K562 (cell line): ENCODE results near the gene ZNF286A. TPM values are rescaled to one million over a fixed set of nuclear protein-coding genes. Genes with fewer than 3 reads are reported as not detected.

Experiments
- ATAC-seq: fragments of 200-7000 bp; cut with Tn5 transposase; 3 replicates; pipeline ENCODE4 v1.9.1; 2020; ENCODE audit warnings: moderate library complexity
- BruUV-seq: library from RNA; stranded (reverse); fragments of 400-500 nt; replicated peaks from 2 replicates; lab custom pipeline; 2021; lab: Mats Ljungman, UMichigan
- CTCF ChIA-PET: fragments of 300-600 bp; formaldehyde crosslinking; extraction: SDS; loops from one replicate; lab custom pipeline; 2021; ENCODE audit warnings: low intra/inter-chr PET ratio; lab: Yijun Ruan, JAX
- POLR2A ChIA-PET: fragments of 300-600, 350-650 bp; sonication (Branson Sonifier 250); formaldehyde crosslinking; extraction: SDS; loops from one replicate; lab custom pipeline; 2021; ENCODE audit warnings: antibody characterized with exemption, inconsistent platforms; lab: Yijun Ruan, JAX
- DNase-seq, 4 experiments: peaks; one replicate each; pipeline versions ENCODE4 v3.0.0 to v3.0.0-alpha.2; 2011 to 2018; ENCODE audit warnings: low spot score in 3 of 4, mixed read lengths in 3 of 4; ENCODE audit errors: extremely low read depth in 1 of 4
- FAIRE-seq: peaks from 2 replicates; lab custom pipeline; 2011; peaks lifted over from hg19 to GRCh38; lab: Jason Lieb, UNC
- H2AFZ ChIP-seq: 2 replicates; pipeline ENCODE4 v1.6.0; 2011; ENCODE audit warnings: low read depth, low read length, control low read depth, inconsistent platforms
- H3K27ac ChIP-seq: fragments of 200-600 bp; 3 replicates; pipeline ENCODE4 v1.8.0; 2011; ENCODE audit warnings: low read depth, mild to moderate bottlenecking, control low read depth, inconsistent platforms, low read length, moderate library complexity, mixed read lengths; ENCODE audit errors: extremely low read depth
- H3K27me3 ChIP-seq, 2 experiments: fragments of 300-600 bp in 1 of 2; 2 replicates in 1 of 2; 3 replicates in 1 of 2; pipeline versions ENCODE4 v1.6.0 to v1.8.0; 2011; ENCODE audit warnings: inconsistent platforms in 2 of 2, low read length in 2 of 2, mild to moderate bottlenecking in 1 of 2, mixed read lengths in 1 of 2, moderate library complexity in 1 of 2; ENCODE audit not compliant: control insufficient read depth in 2 of 2, insufficient read depth in 2 of 2
- H3K36me3 ChIP-seq: fragments of 300-600 bp; 3 replicates; pipeline ENCODE4 v1.8.0; 2011; ENCODE audit warnings: mild to moderate bottlenecking, low read length, inconsistent platforms; ENCODE audit not compliant: control insufficient read depth, insufficient read depth
- H3K4me1 ChIP-seq, 2 experiments: fragments of 200-600 bp in 1 of 2; replicated peaks in 1 of 2; 2 replicates in 1 of 2; 3 replicates in 1 of 2; pipeline versions ENCODE4 v1.5.1 to v1.8.0; 2011; ENCODE audit warnings: inconsistent platforms in 2 of 2, low read length in 2 of 2, mild to moderate bottlenecking in 1 of 2, mixed read lengths in 1 of 2, moderate library complexity in 1 of 2; ENCODE audit not compliant: control insufficient read depth in 2 of 2, insufficient read depth in 2 of 2
- H3K4me2 ChIP-seq: 2 replicates; pipeline ENCODE4 v1.6.1; 2011; ENCODE audit warnings: low read length, control low read depth, inconsistent platforms, mixed read lengths; ENCODE audit not compliant: insufficient read depth
- H3K4me3 ChIP-seq: fragments of 200-600 bp; sonication (generic), shearing (Covaris generic); 2 replicates; pipeline ENCODE4 v1.5.1; 2016; ENCODE audit warnings: control low read depth, inconsistent platforms
- H3K79me2 ChIP-seq: fragments of 200-600 bp; 3 replicates; pipeline ENCODE4 v1.8.0; 2011; ENCODE audit warnings: low read length, inconsistent platforms; ENCODE audit not compliant: control insufficient read depth, insufficient read depth
- H3K9ac ChIP-seq, 2 experiments: 2 replicates each; pipeline versions ENCODE4 v1.6.0 to v1.6.1; 2011; ENCODE audit warnings: low read depth in 2 of 2, low read length in 2 of 2, control low read depth in 1 of 2, inconsistent platforms in 1 of 2, mild to moderate bottlenecking in 1 of 2, mixed read lengths in 1 of 2; ENCODE audit not compliant: insufficient read depth in 1 of 2
- H3K9me1 ChIP-seq: one replicate; pipeline ENCODE4 v1.6.0; 2011; ENCODE audit warnings: inconsistent platforms, mild to moderate bottlenecking, low read length, moderate library complexity; ENCODE audit not compliant: control insufficient read depth, insufficient read depth
- H3K9me3 ChIP-seq: replicated peaks from 2 replicates; pipeline ENCODE4 v1.5.1; 2011; ENCODE audit warnings: low read depth, low read length, inconsistent platforms; ENCODE audit not compliant: control insufficient read depth, insufficient read depth
- H4K20me1 ChIP-seq: replicated peaks from 2 replicates; pipeline ENCODE4 v1.6.1; 2011; ENCODE audit warnings: low read length, inconsistent platforms, mixed read lengths; ENCODE audit not compliant: control insufficient read depth, insufficient read depth
- E2F4 ChIP-seq: sonication (generic); formaldehyde crosslinking; IDR thresholded peaks from 2 replicates; pipeline ENCODE4 v1.8.0; 2022; ENCODE audit warnings: mild to moderate bottlenecking, low read depth, missing genetic modification reagents
- HMGN3 ChIP-seq: IDR thresholded peaks from 2 replicates; pipeline ENCODE4 v1.6.1; 2011; ENCODE audit warnings: borderline replicate concordance, low read depth, mild to moderate bottlenecking, mixed read lengths, low read length; ENCODE audit not compliant: insufficient read length; ENCODE audit errors: extremely low read depth
- KHSRP ChIP-seq: fragments of 450-650 bp; IDR thresholded peaks from 2 replicates; pipeline ENCODE4 v1.6.1; 2017
- NKRF ChIP-seq: fragments of 450-650 bp; IDR thresholded peaks from 2 replicates; pipeline ENCODE4 v1.6.1; 2016; ENCODE audit warnings: borderline replicate concordance
- PKNOX1 ChIP-seq: fragments of 450-650 bp; IDR thresholded peaks from 2 replicates; pipeline ENCODE4 v1.6.1; 2016
- POU5F1 ChIP-seq: fragments of 150-350 bp; IDR thresholded peaks from 2 replicates; pipeline ENCODE4 v1.6.1; 2014; ENCODE audit warnings: borderline replicate concordance, low read length, low read depth, mild to moderate bottlenecking; ENCODE audit not compliant: partially characterized antibody
- PTBP1 ChIP-seq: fragments of 200-400 bp; formaldehyde crosslinking; IDR thresholded peaks from 2 replicates; pipeline ENCODE4 v1.6.1; 2017; ENCODE audit warnings: low read depth, low read length
- STAT5B ChIP-seq: fragments of 250-450 bp; sonication (Bioruptor Pico); IDR thresholded peaks from 2 replicates; pipeline ENCODE4 v1.8.0; 2021; ENCODE audit warnings: mild to moderate bottlenecking, inconsistent platforms
- ZNF76 ChIP-seq: fragments of 250-450 bp; sonication (Bioruptor Pico); IDR thresholded peaks from 2 replicates; pipeline ENCODE4 v1.4.0; 2020; ENCODE audit warnings: mild to moderate bottlenecking, moderate library complexity, borderline replicate concordance
- WGBS: fragments of 100-300 bp; shearing (Covaris generic); methylation state at CpG from one replicate; pipeline ENCODE4 v1.1.6; 2016; ENCODE audit warnings: low coverage, mixed read lengths; ENCODE audit not compliant: insufficient coverage; ENCODE audit errors: missing lambda C conversion rate; 5-methylcytosine and 5-hydroxymethylcytosine counted together
- in situ Hi-C: fragments of 300-500 bp; cut with MboI; formaldehyde crosslinking; loops from 4 replicates; pipeline ENCODE4 v1.15.0; 2018; ENCODE audit warnings: inconsistent platforms, mixed read lengths
- intact Hi-C: fragments of 100-400 bp; cut with micrococcal nuclease; formaldehyde crosslinking; loops from 2 replicates; pipeline ENCODE4 v1.14.2; 2022
- polyA plus RNA-seq, 8 experiments: library from polyadenylated mRNA; depleted of rRNA in 4 of 8; stranded (reverse) in 5 of 8; unstranded in 3 of 8; fragments of >200 nt; fragmentation: Nextera tagmentation in 2 of 8; fragmentation: Illumina TruSeq in 1 of 8; extraction: Ambion mirVana in 2 of 8; extraction: Trizol in 1 of 8; gene quantifications; 2 replicates each; pipeline versions ENCODE4 v1.2.1 to v1.2.3, GENCODE V29; 2011 to 2014; ENCODE audit warnings: inconsistent platforms in 1 of 8, missing spikeins in 1 of 8
- total RNA-seq, 7 experiments: library from RNA; depleted of rRNA in 6 of 7; stranded (reverse); fragments of >200 nt in 6 of 7; fragmentation: Illumina TruSeq in 2 of 7; extraction: Trizol in 2 of 7; gene quantifications; 2 replicates each; pipeline versions ENCODE4 v1.2.1 to v1.2.3, GENCODE V29; 2011 to 2021; ENCODE audit warnings: low replicate concordance in 1 of 7

The ZNF286A gene
- total and polyA plus RNA-seq, 9 of the 15 experiments (the other 6 are each of a cell fraction or from before 2014, with no cell fraction given), result 9.0 to 23.1 (median 16.6) TPM

- TF ChIP-seq PKNOX1, result no peak
- TF ChIP-seq NKRF, result no peak
Observed at GRCh38 chr17:15742051-15742795, 42.7 kb downstream of the ZNF286A start (continued).

- no peak for ATAC-seq
- TF ChIP-seq HMGN3 (no peak), POU5F1 (no peak), E2F4 (CRISPR knock-in tag) (no peak), KHSRP (no peak), STAT5B (CRISPR knock-in tag) (no peak), ZNF76 (CRISPR knock-in tag) (no peak), PTBP1 (no peak)
Observed at GRCh38 chr17:15742921-15743320, 43.4 kb downstream of the ZNF286A start.

More at GRCh38 chr17:15742921-15743320, 43.4 kb downstream of the ZNF286A start:
- no peaks in the 10 kb centered on the region for H3K36me3 ChIP-seq
- no peak overlapping the region for H2AFZ ChIP-seq
- H4K20me1 ChIP-seq, result no peaks in the 10 kb centered on the region
- FAIRE-seq (no peak), DNase-seq (peak in 1 of 4 experiments; percentile 2)
- H3K9ac ChIP-seq, result no peak overlapping the region
- POLR2A ChIA-PET, result no interaction called here
- no TSS peak for BruUV-seq
- H3K9me3 ChIP-seq, result no peaks in the 10 kb centered on the region
- H3K27ac ChIP-seq, result no peak overlapping the region
- CTCF ChIA-PET, result no interaction called here
- no peak overlapping the region for H3K4me3 ChIP-seq
- in situ Hi-C loops (no loop called here), intact Hi-C loops (no loop called here)
- no peaks in the 10 kb centered on the region for H3K9me1 ChIP-seq
- WGBS, result 42% methylated on average over 6 of the region's 7 CpGs
- H3K4me2 ChIP-seq, result no peak overlapping the region
- H3K27me3 ChIP-seq, result 0 out of 5 replicates have a peak, but pooled peaks cover 0 to 5% of the 10 kb centered on the region in 2 experiments
- H3K4me1 ChIP-seq, result peaks cover 0 to 3% of the 10 kb centered on the region in 2 experiments; a peak in 1 of 5 replicates
- no peaks in the 10 kb centered on the region for H3K79me2 ChIP-seq
